GF-D8 (cell line): ENCODE results near the gene TP73.

ENCODE experiments used
- DNase-seq: peaks from one replicate; lab custom pipeline; 2025; lab: John Stamatoyannopoulos, UW

Gene TP73

DNA sequence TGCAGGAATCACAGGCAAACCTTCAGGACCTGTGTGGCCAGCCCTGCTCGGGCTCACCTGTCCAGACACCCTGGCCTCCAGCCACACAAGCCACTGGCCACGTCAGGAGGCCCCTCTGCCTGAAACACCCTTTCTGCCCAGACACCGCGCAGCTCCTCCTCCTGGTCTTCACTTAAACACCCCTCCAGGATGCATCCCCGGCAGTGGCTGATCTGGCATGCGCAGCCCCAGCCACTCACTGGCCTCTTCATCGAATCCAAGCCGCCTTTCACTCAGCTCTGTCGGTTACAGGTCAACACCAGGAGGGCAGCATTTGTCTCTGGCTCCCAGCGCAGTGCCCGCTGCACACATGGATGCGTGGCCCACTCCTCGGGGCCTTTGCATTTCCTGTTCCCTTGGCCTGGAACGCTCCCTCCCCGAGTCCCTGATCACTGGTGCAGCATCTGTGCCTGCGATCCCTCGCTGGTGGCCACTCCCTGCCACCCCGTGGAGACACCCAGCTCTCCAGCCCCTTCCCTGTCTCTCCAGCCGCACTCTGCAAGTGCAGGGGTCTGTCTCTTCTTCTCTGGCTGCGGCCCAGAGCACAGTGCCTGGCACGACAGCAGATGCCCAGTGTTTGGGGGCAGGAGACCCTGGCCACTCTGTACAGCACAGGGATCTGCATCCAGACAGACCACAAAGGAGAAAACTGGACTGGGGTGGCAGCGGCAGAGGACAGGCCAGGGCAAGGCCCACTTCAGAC, 18.1 kb upstream of the TP73 start:
- no peak for DNase-seq

DNA sequence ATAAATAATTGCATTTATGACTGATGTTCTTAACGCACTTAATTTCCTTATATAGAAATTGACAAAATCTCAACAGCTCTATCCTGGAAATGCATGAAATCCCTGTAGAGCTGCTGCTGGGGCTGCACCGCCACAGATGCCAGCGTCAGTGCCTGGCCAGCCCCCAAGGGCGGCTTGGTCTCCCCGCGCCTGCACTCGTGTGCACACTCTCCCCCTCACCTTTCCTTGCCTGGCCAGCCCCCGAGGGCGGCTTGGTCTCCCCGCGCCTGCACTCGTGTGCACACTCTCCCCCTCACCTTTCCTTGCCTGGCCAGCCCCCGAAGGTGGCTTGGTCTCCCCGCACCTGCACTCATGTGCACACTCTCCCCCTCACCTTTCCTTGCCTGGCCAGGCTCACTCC, 16.2 kb upstream of the TP73 start:
- no peak for DNase-seq

DNA sequence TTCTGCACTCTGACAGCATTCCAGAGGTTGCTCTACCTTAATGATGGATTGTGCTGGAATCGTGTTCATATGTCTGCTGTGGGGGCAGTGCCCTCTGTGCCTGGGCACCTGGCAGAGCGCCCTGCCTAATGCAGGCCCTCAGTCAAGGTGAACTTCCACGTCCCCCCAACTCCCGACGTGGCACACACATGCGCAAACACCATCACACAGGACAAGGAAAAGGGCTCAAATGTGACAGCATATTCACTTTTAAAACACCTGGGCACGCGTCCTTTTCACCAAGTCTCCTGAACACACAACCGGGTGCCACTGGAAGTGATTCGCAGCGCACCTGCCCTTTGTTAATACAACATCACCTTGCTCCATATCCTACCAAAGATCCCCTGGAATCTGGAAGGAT, 15.8 kb upstream of the TP73 start:
- DNase-seq: no peak

- DNase-seq: no peak
These were observed 14.3 kb upstream of the TP73 start for GRCh38 chr1:3638027-3638426.

GRCh38 chr1:3638676-3639075, 13.6 kb upstream of the TP73 start:
- no peak for DNase-seq

DNA sequence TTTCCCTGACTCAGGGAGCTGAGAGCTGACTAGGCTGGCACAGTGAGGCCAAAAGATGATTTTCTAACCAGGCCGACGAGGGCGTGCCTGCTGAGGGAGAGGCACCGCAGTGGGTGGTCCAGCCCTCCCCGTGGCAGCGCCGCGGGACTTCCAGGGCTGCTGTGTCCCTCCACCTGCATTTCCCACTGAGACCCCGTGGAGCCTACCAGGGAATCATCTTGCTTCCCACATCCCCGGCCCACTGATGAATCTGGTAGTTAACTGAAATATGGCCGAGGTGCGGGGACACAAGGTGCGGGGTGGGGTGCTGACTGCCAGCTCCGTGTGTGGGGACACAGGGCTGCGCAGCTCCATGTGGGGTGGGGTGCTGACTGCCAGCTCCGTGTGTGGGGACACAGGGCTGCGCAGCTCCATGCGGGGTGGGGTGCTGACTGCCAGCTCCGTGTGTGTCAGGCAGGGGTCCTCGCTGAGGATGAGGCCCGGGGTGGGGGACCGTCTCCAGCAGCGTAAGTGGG, 12.9 kb upstream of the TP73 start:
- no peak for DNase-seq

DNA sequence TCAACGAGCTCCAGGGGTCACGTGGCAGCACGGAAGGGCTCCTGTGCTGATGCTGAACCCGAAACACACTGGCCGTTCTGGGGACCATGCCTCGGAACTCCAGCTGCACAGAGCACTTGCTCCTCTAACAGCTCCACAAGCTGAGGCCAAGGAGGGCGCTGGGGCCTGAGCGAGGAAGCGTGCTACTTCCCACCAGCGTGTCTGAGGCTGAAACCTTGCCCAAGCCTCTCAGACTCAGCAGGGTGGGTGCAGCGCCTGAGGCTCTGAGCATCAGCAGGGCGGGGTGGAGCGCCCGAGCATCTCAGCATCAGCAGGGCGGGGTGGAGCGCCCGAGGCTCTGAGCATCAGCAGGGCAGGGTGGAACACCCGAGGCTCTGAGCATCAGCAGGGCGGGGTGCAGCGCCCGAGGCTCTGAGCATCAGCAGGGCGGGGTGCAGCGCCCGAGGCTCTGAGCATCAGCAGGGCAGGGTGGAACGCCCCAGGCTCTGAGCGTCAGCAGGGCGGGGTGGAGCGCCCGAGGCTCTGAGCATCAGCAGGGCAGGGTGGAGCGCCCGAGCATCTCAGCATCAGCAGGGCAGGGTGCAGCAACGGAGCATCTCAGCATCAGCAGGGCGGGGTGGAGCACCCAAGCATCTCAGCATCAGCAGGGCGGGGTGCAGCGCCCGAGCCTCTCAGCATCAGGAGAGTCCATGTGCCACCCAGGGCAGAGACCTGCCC, 12.0 kb upstream of the TP73 start:
- DNase-seq: no peak

DNA sequence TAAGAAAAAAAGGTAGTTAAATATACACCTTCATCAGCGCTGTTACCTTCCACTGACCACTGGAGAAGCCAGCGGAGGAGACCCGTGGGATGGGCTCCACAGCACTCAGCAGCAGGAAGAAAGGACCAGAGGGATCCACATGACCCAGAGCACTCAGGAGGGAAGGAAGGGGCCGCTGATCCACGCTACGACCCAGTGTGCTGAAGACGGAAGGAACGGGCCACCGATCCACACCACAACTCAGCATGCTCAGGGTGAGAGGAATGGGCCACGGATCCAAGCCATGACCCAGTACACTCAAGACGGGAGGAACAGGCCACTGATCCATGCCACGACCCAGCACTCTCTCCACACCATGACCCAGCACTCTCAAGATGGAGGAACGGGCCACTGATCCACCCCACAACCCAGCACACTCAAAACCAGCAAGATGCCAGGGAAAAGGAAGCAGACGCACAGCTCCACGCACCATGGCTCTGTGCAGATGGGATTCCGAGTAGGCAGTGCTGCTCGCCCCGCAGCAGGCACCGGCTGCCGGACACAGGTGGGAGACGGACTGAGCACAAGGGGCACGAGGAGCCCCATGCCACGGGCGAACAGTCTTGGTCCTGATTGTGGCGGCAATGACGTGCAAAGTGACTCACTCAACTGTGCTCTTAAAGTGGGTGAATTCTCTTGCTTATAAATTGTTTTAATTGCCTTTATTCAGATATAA, 11.1 kb upstream of the TP73 start:
- DNase-seq: no peak

DNA sequence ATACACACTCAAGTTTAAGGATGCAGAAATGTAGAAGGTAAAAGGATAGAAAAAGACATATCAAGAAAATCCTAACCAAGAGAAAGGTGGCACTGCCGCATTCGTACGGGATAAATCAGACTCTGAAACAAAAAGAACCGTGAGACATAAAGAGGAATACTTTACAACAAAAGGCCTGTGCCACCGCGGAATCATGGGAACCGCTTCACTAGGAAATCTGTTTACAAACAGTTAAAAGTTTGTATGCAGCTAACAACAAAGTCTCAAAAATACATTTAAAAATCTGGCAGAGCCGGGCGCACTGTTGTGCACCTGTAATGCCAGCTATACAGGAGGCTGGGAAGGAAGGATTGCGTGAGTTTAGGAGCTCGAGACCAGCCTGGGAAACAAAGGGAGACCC, 10.5 kb upstream of the TP73 start:
- no peak for DNase-seq

GRCh38 chr1:3642919-3643675, 9.2 kb upstream of the TP73 start:
- DNase-seq: no peak

DNA sequence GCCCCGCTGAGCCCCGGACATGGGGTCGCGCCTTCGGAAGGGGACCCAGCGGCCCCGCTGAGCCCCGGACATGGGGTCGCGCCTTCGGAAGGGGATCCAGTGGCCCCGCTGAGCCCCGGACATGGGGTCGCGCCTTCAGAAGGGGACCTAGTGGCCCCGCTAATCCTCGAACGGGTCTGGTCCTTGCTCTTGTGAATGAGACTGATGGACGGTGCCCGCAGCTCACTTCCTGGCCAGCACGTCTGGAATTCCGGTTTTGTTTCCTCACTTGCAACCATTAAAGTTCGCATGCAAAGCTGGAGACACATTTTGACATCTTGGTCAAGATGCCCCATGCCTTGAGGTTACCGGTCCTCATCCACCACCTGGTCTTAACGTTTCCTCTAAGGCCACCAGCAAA, 8.0 kb upstream of the TP73 start:
- DNase-seq: no peak

GRCh38 chr1:3645247-3645646, 7.1 kb upstream of the TP73 start:
- no peak for DNase-seq

DNA sequence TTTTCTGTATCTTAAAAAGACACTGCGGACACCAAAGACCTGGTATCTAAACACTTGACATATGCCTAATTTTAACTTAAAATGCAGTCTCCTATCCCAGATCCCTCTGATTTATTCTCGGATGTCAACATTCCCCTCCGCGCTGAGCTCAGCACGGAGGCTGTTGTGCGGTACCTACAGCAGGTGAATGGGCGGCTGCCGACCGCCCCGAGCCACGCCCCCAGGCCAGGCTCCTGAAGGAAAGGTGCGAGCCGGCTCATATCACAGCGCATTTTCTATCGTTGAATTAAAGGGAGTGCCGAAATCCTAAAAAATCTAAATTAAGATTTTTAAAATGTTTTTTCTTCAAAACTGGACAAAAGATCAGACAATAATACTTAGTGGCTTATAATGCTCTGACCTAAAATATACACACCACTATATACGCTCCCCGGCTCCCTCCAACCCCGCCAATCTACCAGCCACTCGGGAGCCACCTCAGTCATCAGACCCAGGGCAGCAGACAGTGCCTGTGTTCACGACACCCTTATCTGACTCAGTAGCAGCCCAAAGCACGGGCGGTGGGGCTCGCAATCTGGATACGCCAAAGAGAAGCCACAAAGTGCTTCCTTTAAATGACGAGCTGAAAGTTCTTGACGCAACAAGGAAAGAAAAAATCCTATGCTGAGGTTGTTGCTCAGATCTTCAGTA, 6.5 kb upstream of the TP73 start:
- DNase-seq: no peak

- no peak for DNase-seq
These were observed 5.7 kb upstream of the TP73 start for GRCh38 chr1:3646596-3646995.

DNA sequence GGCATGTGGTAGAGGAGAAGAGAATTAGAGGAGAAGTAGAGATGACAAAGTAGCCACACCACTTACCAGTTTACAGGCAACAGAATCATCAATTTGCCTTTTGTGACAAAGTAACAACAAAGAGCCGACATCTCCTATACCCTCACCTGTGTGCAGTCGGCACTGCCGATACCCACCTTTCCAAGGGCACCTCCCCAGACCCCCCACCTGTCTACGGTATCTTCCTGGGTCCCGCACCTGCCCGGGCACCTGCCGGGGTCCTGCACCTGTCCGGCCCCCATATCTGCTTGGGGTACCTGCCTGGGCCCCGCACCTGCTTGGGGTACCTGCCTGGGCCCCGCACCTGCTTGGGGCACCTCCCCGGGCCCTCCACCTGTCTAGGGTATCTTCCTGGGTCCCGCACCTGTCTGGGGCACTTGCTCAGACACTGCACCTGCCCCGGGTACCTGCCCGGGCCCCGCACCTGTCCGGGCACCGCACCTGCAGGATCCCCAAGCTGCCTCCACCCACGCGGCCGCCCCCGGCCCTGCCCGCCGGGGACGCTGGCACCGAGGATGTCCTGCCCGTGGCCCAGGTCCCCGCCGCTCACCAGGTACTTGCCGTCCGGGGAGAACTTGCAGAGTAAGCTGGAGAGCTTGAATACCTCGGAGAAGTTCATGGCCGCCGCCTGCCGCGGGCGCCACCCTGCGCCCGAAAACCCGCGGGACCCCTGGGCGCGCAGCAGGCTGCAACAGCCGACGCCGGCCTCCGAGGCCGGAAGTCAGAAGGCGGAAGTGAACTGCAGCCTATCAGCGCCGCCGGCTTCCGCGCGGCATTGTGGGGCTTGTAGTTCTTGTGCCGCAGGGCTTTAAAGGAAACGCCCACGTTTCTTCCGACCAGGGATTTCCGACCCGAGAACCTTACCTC, 2.7 kb upstream of the TP73 start, which contains the start of gene WRAP73:
WRAP73 (minus strand) TSS at position 762 of the 906 bp plus-strand sequence; CDS start at position 658, 104 bp downstream.
- DNase-seq: peak; percentile 85

GRCh38 chr1:3650248-3651025, 1.9 kb upstream of the TP73 start:
- DNase-seq: no peak

- DNase-seq: no peak
These were observed 1.0 kb upstream of the TP73 start for GRCh38 chr1:3651026-3651929.

- DNase-seq: no peak
These were observed 401 bp downstream of the TP73 start for GRCh38 chr1:3652548-3653285.
